HEK293 (cell line): ENCODE data around the gene AFG1L.

ENCODE experiments used
- CTCF ChIA-PET: fragments of 350-600 bp; formaldehyde crosslinking; extraction: SDS; loops from one replicate; lab custom pipeline; 2021; ENCODE audit warnings: antibody characterized with exemption; lab: Yijun Ruan, JAX
- POLR2A ChIA-PET: fragments of 300-600 bp; formaldehyde crosslinking; extraction: SDS; loops from one replicate; lab custom pipeline; 2020; ENCODE audit warnings: antibody characterized with exemption, inconsistent platforms; lab: Yijun Ruan, JAX
- H3K27ac ChIP-seq: fragments of 200-500 bp; sonication (Bioruptor generic); 2 replicates; pipeline ENCODE4 v1.5.1; 2014; ENCODE audit warnings: low read depth, low read length, control low read depth, inconsistent platforms; ENCODE audit errors: extremely low read depth
- H3K36me3 ChIP-seq, 2 experiments: fragments of 200-500 bp in 1 of 2; sonication (Bioruptor generic) in 1 of 2; 1 replicate in 1 of 2; 2 replicates in 1 of 2; pipeline ENCODE4 v1.5.1; 2014 to 2017; ENCODE audit warnings: inconsistent platforms in 2 of 2, low read length in 2 of 2; ENCODE audit not compliant: control insufficient read depth in 2 of 2, insufficient read depth in 1 of 2
- H3K4me1 ChIP-seq: fragments of 200-500 bp; sonication (Bioruptor generic); 2 replicates; pipeline ENCODE4 v1.5.1; 2014; ENCODE audit warnings: mild to moderate bottlenecking, low read length, inconsistent platforms; ENCODE audit not compliant: control insufficient read depth, insufficient read depth
- H3K4me3 ChIP-seq: 2 replicates; pipeline ENCODE4 v1.5.1; 2011; ENCODE audit warnings: low read depth, mild to moderate bottlenecking, control low read depth, low read length, moderate library complexity
- H3K9me3 ChIP-seq: fragments of 200-500 bp; sonication (Bioruptor generic); 2 replicates; pipeline ENCODE4 v1.5.1; 2014; ENCODE audit warnings: low read depth, low read length, inconsistent platforms; ENCODE audit not compliant: control insufficient read depth, insufficient read depth
- BCL11A ChIP-seq: fragments of 450-650 bp; formaldehyde crosslinking; IDR thresholded peaks from 2 replicates; pipeline ENCODE4 v1.5.1; 2016; ENCODE audit warnings: low read depth, missing biosample characterization, missing genetic modification characterization
- FEZF1 ChIP-seq: fragments of 450-650 bp; formaldehyde crosslinking; IDR thresholded peaks from 2 replicates; pipeline ENCODE4 v1.5.1; 2016; ENCODE audit warnings: missing biosample characterization, missing genetic modification characterization
- KLF10 ChIP-seq: fragments of 450-650 bp; IDR thresholded peaks from 2 replicates; pipeline ENCODE4 v1.5.1; 2018; ENCODE audit warnings: missing biosample characterization, mild to moderate bottlenecking, missing genetic modification characterization
- MYNN ChIP-seq: fragments of 450-650 bp; formaldehyde crosslinking; IDR thresholded peaks from 2 replicates; pipeline ENCODE4 v1.5.1; 2016; ENCODE audit warnings: missing biosample characterization, missing genetic modification characterization, borderline replicate concordance
- SP2 ChIP-seq: fragments of 450-650 bp; formaldehyde crosslinking; IDR thresholded peaks from 2 replicates; pipeline ENCODE4 v1.5.1; 2016; ENCODE audit warnings: missing biosample characterization, missing genetic modification characterization
- SP7 ChIP-seq: fragments of 450-650 bp; formaldehyde crosslinking; IDR thresholded peaks from 2 replicates; pipeline ENCODE4 v1.5.1; 2016; ENCODE audit warnings: missing biosample characterization, missing genetic modification characterization
- ZBTB8A ChIP-seq: fragments of 450-650 bp; formaldehyde crosslinking; IDR thresholded peaks from 2 replicates; pipeline ENCODE4 v1.5.1; 2016; ENCODE audit warnings: missing biosample characterization, missing genetic modification characterization
- ZEB2 ChIP-seq: fragments of 450-650 bp; formaldehyde crosslinking; IDR thresholded peaks from 2 replicates; pipeline ENCODE4 v1.5.1; 2016; ENCODE audit warnings: missing biosample characterization, missing genetic modification characterization
- ZFP41 ChIP-seq: fragments of 450-650 bp; formaldehyde crosslinking; IDR thresholded peaks from 2 replicates; pipeline ENCODE4 v1.5.1; 2016; ENCODE audit warnings: missing biosample characterization, missing genetic modification characterization, borderline replicate concordance
- ZNF133 ChIP-seq: fragments of 450-650 bp; formaldehyde crosslinking; IDR thresholded peaks from 2 replicates; pipeline ENCODE4 v1.5.1; 2016; ENCODE audit warnings: missing biosample characterization, missing genetic modification characterization
- ZNF138 ChIP-seq: fragments of 450-650 bp; formaldehyde crosslinking; IDR thresholded peaks from 2 replicates; pipeline ENCODE4 v1.5.1; 2016; ENCODE audit warnings: missing biosample characterization, missing genetic modification characterization, borderline replicate concordance
- ZNF146 ChIP-seq: fragments of 450-650 bp; formaldehyde crosslinking; IDR thresholded peaks from 2 replicates; pipeline ENCODE4 v1.5.1; 2016; ENCODE audit warnings: missing biosample characterization, missing genetic modification characterization
- ZNF169 ChIP-seq: fragments of 450-650 bp; formaldehyde crosslinking; IDR thresholded peaks from 2 replicates; pipeline ENCODE4 v1.5.1; 2016; ENCODE audit warnings: missing biosample characterization, missing genetic modification characterization
- ZNF175 ChIP-seq: fragments of 450-650 bp; formaldehyde crosslinking; IDR thresholded peaks from 2 replicates; pipeline ENCODE4 v1.5.1; 2016; ENCODE audit warnings: missing biosample characterization, missing genetic modification characterization
- ZNF23 ChIP-seq: fragments of 450-650 bp; formaldehyde crosslinking; IDR thresholded peaks from 2 replicates; pipeline ENCODE4 v1.5.1; 2016; ENCODE audit warnings: missing biosample characterization, missing genetic modification characterization, borderline replicate concordance
- ZNF248 ChIP-seq: fragments of 450-650 bp; formaldehyde crosslinking; IDR thresholded peaks from 2 replicates; pipeline ENCODE4 v1.5.1; 2017; ENCODE audit warnings: missing biosample characterization, missing genetic modification characterization
- ZNF394 ChIP-seq: fragments of 450-650 bp; formaldehyde crosslinking; IDR thresholded peaks from 2 replicates; pipeline ENCODE4 v1.5.1; 2016; ENCODE audit warnings: missing biosample characterization, missing genetic modification characterization, mild to moderate bottlenecking, moderate library complexity, borderline replicate concordance
- ZNF510 ChIP-seq: fragments of 450-650 bp; formaldehyde crosslinking; IDR thresholded peaks from 2 replicates; pipeline ENCODE4 v1.5.1; 2018; ENCODE audit warnings: mild to moderate bottlenecking, missing genetic modification characterization, missing biosample characterization; ENCODE audit not compliant: insufficient replicate concordance
- ZNF548 ChIP-seq: fragments of 450-650 bp; formaldehyde crosslinking; IDR thresholded peaks from 2 replicates; pipeline ENCODE4 v1.5.1; 2016; ENCODE audit warnings: missing biosample characterization, missing genetic modification characterization
- ZNF600 ChIP-seq: fragments of 450-650 bp; formaldehyde crosslinking; IDR thresholded peaks from 2 replicates; pipeline ENCODE4 v1.5.1; 2016; ENCODE audit warnings: missing biosample characterization, missing genetic modification characterization
- ZNF623 ChIP-seq: fragments of 450-650 bp; formaldehyde crosslinking; IDR thresholded peaks from 2 replicates; pipeline ENCODE4 v1.5.1; 2016; ENCODE audit warnings: missing biosample characterization, missing genetic modification characterization
- ZNF658 ChIP-seq: fragments of 450-650 bp; formaldehyde crosslinking; IDR thresholded peaks from 2 replicates; pipeline ENCODE4; 2016; ENCODE audit warnings: missing biosample characterization, missing genetic modification characterization
- ZNF768 ChIP-seq: fragments of 450-650 bp; formaldehyde crosslinking; IDR thresholded peaks from 2 replicates; pipeline ENCODE4 v1.5.1; 2018; ENCODE audit warnings: missing biosample characterization, mild to moderate bottlenecking, missing genetic modification characterization
- ZXDB ChIP-seq: fragments of 450-650 bp; formaldehyde crosslinking; IDR thresholded peaks from 2 replicates; pipeline ENCODE4 v1.5.1; 2016; ENCODE audit warnings: missing biosample characterization, missing genetic modification characterization
- TF ChIP-seq, protein P1 (sequence below): fragments of 450-650 bp; formaldehyde crosslinking; IDR thresholded peaks from 2 replicates; pipeline ENCODE4 v1.5.1; 2016; ENCODE audit warnings: missing biosample characterization, missing genetic modification characterization, borderline replicate concordance
- TF ChIP-seq, protein P2 (sequence below): fragments of 450-650 bp; formaldehyde crosslinking; IDR thresholded peaks from 2 replicates; pipeline ENCODE4 v1.5.1; 2016; ENCODE audit warnings: missing biosample characterization, missing genetic modification characterization
- TF ChIP-seq, protein P3 (sequence below): fragments of 450-650 bp; formaldehyde crosslinking; IDR thresholded peaks from 2 replicates; pipeline ENCODE4 v1.5.1; 2017; ENCODE audit warnings: missing biosample characterization, missing genetic modification characterization
- TF ChIP-seq, protein P4 (sequence below): fragments of 450-650 bp; formaldehyde crosslinking; IDR thresholded peaks from 2 replicates; pipeline ENCODE4 v1.5.1; 2016; ENCODE audit warnings: missing biosample characterization, missing genetic modification characterization

The AFG1L gene

DNA sequence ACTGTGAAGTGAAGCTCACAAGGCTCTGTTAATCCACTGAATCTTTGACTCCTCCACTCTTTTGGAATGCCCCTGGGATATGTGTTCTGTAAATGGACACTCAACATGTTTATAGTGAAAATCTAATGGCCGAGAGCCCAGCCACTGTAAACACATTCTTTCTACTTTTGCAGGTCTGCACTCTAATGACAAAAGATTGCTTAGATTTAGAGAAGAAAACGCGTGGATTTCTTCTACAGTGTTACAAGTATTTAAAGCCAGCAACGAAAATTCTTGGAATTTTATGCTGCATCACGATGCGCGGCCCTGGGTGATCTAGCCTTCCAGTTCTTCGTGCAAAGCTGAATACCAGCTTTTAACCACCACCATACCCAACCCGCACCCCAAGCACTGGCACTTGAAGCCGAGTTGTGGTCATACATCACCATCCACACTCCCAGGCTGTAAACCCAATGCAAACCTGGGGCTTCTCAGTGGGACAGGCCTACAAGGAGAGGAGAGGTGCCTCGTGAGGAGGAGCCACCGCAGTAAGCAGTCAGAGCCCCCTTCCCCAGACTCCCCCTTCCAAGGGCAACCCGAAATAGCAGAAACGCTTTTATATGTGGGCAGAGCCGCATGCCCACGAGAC, 262.1 kb downstream of the AFG1L start (continued):
- TF ChIP-seq ZNF600 (no peak), ZNF23 (tag by site-specific recombination) (no peak), MYNN (tag by site-specific recombination) (no peak)

DNA sequence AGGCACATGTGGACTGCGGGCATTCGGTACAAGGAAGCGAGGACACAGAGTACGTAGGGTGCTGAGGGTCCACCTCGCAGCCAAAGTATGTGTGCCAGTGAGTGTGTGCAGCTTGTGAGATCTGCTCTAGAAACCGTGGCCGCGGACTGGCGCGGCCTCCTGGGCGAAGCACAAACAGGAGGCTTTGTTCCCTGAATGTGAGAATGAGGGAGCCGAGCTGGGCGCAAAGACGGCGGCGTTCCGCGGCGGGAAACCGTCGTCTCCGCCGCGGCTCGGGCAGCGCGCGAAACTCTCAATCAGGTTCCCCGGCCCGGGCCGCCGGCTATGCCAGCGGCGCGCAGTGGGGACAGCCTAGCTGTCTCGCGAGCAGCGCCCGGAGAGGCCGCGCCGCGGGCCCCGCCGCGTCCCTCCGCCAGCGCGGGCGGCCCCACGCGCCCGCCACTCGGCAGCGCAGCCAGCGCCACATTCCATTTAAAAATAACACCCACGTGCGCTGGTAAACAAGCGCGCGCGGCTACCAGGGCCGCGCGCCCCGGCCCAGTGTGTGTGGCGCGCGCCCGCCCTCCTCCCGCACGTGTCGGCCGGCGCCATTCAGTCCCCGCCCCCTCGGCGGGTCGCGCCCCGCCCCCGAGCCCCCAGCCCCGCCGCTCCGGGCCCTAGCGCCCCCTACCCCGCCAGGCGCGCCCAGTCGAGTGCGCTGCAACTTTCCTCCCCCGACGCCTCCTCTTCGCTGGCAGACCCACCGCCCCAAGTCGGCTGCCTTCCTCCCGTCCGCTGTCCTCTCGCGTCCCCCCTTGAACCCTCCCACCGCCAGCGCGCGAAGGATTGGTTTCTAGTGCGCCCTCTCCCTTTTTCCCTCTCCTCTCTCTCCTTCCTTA, 262.9 kb downstream of the AFG1L start:
- Histone ChIP-seq H3K4me3 (peak overlapping the region; percentile 85), H3K27ac (peak overlapping the region; percentile 93), H3K36me3 (no peaks in the 10 kb centered on the region), H3K4me1 (peaks cover 4% of the 10 kb centered on the region), H3K9me3 (no peaks in the 10 kb centered on the region)
- ChIA-PET CTCF (interaction anchor here (0.6 to 2.5 kb wide), 4 partner anchors 195 to 534 kb away, joined by 3 to 10 read pairs (median 3); no protein-coding TSS in a partner anchor), POLR2A (interaction anchor here (0.7 to 1.7 kb wide), 14 partner anchors 9 to 600 kb away, joined by 3 to 10 read pairs (median 4); partner anchors contain the start of genes ARMC2, SEC63, SESN1 and SNX3)
- no peak for TF ChIP-seq ZNF169
- no peak for TF ChIP-seq SP2 (tag by site-specific recombination)
- no peak for TF ChIP-seq ZEB2
- TF ChIP-seq, protein P1, sequence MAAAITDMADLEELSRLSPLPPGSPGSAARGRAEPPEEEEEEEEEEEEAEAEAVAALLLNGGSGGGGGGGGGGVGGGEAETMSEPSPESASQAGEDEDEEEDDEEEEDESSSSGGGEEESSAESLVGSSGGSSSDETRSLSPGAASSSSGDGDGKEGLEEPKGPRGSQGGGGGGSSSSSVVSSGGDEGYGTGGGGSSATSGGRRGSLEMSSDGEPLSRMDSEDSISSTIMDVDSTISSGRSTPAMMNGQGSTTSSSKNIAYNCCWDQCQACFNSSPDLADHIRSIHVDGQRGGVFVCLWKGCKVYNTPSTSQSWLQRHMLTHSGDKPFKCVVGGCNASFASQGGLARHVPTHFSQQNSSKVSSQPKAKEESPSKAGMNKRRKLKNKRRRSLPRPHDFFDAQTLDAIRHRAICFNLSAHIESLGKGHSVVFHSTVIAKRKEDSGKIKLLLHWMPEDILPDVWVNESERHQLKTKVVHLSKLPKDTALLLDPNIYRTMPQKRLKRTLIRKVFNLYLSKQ: no peak
- no peak for TF ChIP-seq ZNF623 (tag by site-specific recombination)
- TF ChIP-seq ZNF138 (tag by site-specific recombination): no peak
- no peak for TF ChIP-seq ZNF175
- TF ChIP-seq, protein P2, sequence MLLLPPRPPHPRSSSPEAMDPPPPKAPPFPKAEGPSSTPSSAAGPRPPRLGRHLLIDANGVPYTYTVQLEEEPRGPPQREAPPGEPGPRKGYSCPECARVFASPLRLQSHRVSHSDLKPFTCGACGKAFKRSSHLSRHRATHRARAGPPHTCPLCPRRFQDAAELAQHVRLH (tag by site-specific recombination): no peak
- no peak for TF ChIP-seq FEZF1 (tag by site-specific recombination)
- no peak for TF ChIP-seq KLF10 (tag by site-specific recombination)
- no peak; the same call in 1 of the 2 replicates for TF ChIP-seq ZXDB (tag by site-specific recombination)
- no peak for TF ChIP-seq ZNF510 (tag by site-specific recombination)
- TF ChIP-seq ZNF658 (tag by site-specific recombination): no peak
- no peak for TF ChIP-seq ZNF394
- no peak for TF ChIP-seq SP7 (tag by site-specific recombination)
- TF ChIP-seq ZNF548 (tag by site-specific recombination): no peak
- TF ChIP-seq ZNF133 (tag by site-specific recombination): no peak
- no peak for TF ChIP-seq ZNF146
- TF ChIP-seq, protein P3, sequence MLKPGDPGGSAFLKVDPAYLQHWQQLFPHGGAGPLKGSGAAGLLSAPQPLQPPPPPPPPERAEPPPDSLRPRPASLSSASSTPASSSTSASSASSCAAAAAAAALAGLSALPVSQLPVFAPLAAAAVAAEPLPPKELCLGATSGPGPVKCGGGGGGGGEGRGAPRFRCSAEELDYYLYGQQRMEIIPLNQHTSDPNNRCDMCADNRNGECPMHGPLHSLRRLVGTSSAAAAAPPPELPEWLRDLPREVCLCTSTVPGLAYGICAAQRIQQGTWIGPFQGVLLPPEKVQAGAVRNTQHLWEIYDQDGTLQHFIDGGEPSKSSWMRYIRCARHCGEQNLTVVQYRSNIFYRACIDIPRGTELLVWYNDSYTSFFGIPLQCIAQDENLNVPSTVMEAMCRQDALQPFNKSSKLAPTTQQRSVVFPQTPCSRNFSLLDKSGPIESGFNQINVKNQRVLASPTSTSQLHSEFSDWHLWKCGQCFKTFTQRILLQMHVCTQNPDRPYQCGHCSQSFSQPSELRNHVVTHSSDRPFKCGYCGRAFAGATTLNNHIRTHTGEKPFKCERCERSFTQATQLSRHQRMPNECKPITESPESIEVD (tag by site-specific recombination): no peak
- TF ChIP-seq ZNF248 (tag by site-specific recombination): no peak
- TF ChIP-seq, protein P4, sequence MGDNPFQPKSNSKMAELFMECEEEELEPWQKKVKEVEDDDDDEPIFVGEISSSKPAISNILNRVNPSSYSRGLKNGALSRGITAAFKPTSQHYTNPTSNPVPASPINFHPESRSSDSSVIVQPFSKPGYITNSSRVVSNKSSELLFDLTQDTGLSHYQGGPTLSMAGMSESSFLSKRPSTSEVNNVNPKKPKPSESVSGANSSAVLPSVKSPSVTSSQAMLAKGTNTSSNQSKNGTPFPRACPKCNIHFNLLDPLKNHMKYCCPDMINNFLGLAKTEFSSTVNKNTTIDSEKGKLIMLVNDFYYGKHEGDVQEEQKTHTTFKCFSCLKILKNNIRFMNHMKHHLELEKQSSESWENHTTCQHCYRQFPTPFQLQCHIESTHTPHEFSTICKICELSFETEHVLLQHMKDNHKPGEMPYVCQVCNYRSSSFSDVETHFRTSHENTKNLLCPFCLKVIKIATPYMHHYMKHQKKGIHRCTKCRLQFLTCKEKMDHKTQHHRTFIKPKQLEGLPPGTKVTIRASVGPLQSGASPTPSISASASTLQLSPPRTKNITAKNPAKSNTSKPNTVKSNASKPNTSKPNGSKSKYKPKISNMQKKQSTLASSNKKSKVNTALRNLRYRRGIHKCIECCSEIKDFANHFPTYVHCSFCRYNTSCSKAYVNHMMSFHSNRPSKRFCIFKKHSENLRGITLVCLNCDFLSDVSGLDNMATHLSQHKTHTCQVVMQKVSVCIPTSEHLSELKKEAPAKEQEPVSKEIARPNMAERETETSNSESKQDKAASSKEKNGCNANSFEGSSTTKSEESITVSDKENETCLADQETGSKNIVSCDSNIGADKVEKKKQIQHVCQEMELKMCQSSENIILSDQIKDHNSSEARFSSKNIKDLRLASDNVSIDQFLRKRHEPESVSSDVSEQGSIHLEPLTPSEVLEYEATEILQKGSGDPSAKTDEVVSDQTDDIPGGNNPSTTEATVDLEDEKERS (tag by site-specific recombination): no peak
- TF ChIP-seq MYNN (tag by site-specific recombination): no peak
- no peak for TF ChIP-seq ZNF768 (tag by site-specific recombination)
- TF ChIP-seq BCL11A (tag by site-specific recombination): no peak
- no peak for TF ChIP-seq ZFP41
- TF ChIP-seq ZBTB8A (tag by site-specific recombination): peak; percentile 23
